PC-9 (cell line): ENCODE results near the gene PNPLA7.

Source experiments
- EZH2 ChIP-seq: fragments of 200-600 bp; sonication (generic); IDR thresholded peaks from 2 replicates; pipeline ENCODE4 v1.8.0; 2017; ENCODE audit warnings: antibody characterized with exemption, low read depth
- TF ChIP-seq, protein P1 (sequence below): fragments of 200-600 bp; sonication (generic); conservative IDR thresholded peaks from 2 replicates; pipeline ENCODE4 v1.6.1; 2017; ENCODE audit warnings: mixed run types, antibody characterized with exemption, mild to moderate bottlenecking, moderate library complexity

- TF ChIP-seq, protein P1, sequence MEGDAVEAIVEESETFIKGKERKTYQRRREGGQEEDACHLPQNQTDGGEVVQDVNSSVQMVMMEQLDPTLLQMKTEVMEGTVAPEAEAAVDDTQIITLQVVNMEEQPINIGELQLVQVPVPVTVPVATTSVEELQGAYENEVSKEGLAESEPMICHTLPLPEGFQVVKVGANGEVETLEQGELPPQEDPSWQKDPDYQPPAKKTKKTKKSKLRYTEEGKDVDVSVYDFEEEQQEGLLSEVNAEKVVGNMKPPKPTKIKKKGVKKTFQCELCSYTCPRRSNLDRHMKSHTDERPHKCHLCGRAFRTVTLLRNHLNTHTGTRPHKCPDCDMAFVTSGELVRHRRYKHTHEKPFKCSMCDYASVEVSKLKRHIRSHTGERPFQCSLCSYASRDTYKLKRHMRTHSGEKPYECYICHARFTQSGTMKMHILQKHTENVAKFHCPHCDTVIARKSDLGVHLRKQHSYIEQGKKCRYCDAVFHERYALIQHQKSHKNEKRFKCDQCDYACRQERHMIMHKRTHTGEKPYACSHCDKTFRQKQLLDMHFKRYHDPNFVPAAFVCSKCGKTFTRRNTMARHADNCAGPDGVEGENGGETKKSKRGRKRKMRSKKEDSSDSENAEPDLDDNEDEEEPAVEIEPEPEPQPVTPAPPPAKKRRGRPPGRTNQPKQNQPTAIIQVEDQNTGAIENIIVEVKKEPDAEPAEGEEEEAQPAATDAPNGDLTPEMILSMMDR = no peak
- no peak for TF ChIP-seq EZH2
Measured at GRCh38 chr9:137478613-137478961, 71.6 kb downstream of the PNPLA7 start.
